Stimulated activated CD8-positive, alpha-beta memory T cell treated with anti-CD3 and anti-CD28 coated beads, Interleukin-15, amount 100 ng/mL, for 1 hour (primary cell): ENCODE measurements around the gene HLA-DQA2.
"Not testable (repeated sequence)": the region's sequence is repeated elsewhere in the genome, so short reads cannot be mapped to it uniquely, and the experiment has no call there.

Source experiments
- DNase-seq: peaks from one replicate; pipeline ENCODE4 v3.0.0-alpha.2; 2020; ENCODE audit warnings: low read depth

The HLA-DQA2 gene

DNA sequence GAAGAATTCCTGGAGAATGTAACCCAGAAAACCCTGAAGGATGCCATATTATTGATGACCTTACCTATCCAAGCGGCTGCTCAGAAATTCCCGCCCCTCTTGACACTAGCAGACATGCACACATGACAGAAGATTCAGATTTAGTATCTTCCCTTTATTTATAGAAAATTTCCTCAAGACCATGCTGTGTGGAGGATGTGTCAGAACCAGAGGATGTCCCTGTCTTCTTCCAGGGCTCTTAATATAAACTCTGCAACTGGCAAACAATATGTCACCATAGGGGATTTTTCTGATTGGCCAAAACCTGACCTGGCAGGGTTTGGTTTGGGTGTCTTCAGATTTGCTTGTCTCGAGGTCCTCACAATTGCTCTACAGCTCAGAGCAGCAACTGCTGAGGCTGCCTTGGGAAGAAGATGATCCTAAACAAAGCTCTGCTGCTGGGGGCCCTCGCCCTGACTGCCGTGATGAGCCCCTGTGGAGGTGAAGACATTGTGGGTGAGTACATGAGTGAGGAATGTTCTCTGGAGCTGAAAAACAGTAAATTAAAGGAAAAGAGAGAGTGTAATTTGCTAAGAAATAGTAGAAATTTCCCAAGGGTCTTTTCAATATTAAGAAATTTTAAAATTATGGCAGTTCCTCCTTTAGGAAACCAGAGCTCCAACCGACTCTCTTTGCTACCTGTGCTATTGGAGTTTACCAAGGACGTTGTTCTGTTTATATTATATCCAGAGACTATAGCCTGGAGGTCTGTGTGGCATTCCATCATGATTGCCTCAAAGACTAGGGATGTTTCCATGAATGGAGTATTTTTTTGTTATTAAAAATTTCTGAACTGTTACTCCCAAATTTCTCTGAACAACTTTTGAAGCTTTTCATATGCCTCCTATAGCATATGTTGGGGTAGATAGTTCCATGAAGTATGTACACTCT lies at the start of gene HLA-DQA2:
HLA-DQA2 (plus strand) TSS at position 361 of the 930 bp plus-strand sequence; CDS start at position 414, 53 bp downstream.
- DNase-seq: no peak

DNA sequence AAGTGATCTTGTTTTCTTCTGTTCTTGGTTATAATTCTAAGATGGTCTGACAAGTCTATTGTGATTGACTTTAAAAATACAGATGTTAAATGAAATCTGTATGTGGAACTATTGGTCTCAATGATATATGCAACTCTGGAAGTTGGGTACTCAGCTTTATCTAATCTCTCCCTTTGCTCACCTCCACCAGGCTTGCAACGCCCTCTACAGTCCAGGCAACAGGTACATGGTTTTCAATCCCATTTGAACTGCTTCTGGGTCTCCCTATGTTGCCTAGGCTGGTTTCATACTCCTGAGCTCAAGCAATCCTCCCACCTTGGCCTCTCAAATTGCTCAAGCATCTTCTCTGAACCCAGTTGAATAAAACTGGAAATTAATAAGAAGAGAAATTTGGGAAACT lies 49.2 kb upstream of the HLA-DQA2 start:
- no peak for DNase-seq

DNA sequence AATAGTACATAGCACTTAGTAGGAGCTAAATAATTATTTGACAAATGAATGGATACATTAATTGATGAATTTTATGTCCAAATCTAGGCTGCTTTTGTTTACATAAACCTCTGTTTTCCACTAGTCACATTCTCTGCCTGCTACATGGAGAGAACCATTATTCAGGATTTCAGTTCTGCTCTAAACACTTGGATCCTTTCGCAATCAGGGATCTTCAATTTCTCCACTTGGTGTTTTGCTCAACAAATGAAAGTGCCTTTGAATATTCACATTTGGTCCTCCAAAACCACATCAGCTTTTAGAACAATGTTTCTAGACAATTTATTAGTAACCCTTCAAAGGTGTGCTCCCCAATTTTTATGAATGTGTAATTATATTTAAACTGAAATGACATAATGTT lies 44.2 kb upstream of the HLA-DQA2 start:
- no peak for DNase-seq

GRCh38 chr6:32700391-32701040 lies 40.7 kb upstream of the HLA-DQA2 start:
- DNase-seq: peak; percentile 8

DNA sequence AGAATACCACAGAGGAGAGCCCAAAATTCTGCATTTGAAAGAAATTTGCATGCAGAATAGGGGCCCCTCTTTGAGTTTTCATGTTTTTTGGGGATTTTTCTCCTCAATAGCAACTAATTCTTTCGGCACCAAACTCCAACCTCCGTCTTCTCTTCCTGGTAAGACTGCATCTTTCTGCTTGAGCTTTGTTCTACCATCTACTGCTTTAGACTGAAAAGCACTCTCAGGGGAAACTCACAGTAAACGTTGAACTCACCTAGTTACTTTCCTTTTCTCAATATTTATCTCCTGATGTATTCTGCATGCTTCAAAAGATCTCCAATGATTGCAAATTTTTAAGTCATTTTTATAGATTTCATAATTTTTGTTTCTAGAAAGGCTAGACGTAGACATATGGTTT lies 37.8 kb upstream of the HLA-DQA2 start:
- no peak for DNase-seq

DNA sequence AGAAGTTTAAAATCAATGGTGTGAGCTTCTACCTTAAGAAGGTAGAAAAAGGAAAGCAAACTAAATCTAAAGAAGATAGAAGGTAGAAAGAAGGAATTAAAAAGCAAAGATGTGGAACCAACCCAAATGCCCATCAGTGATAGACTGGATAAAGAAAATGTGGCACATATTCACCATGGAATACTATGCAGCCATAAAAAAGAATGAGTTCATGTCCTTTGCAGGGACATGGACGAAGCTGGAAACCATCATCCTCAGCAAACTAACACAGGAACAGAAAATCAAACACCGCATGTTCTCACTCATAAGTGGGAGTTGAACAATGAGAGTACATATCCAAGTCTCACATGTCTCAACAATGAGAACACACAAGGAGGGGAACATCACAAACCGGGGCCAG lies 36.0 kb upstream of the HLA-DQA2 start:
- not testable (repeated sequence) for DNase-seq

DNA sequence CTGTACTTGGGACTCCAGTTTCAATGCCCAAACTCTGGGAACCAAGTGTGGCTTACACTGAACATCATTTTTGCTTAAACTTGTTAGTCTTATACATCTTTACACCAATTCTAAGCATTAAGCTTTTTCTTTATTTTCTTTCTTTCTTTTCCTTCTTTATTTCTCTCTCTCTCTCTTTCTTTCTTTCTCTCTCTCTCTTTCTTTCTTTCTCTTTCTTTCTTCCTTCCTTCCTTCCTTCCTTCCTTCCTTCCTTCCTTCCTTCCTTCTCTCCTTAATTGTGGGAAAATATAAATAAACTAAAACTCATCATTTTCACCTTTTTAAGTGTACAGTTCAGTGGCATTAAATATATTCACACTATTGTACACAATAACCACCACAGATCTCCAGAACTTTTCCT lies 31.6 kb upstream of the HLA-DQA2 start:
- DNase-seq: no peak

- no peak for DNase-seq
Observed at GRCh38 chr6:32713241-32713640, 27.9 kb upstream of the HLA-DQA2 start.

GRCh38 chr6:32716396-32716795 lies 24.8 kb upstream of the HLA-DQA2 start:
- no peak for DNase-seq

DNA sequence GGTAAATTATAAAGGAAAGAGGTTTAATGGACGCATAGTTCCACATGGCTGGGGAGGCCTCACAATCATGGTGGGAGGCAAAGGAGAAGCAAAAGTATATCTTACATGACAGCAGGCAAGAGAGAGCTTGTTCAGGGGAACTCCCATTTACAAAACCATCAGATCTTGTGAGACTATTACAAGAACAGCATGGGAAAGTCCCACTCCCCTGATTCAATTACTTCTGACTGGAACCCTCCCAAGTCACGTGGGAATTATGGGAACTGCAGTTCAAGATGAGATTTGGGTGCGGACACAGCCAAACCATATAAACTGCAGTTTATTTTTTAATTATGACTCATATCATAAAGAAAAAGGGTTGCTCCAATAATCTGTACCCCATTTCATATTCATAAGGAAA lies 22.3 kb upstream of the HLA-DQA2 start:
- DNase-seq: no peak

DNA sequence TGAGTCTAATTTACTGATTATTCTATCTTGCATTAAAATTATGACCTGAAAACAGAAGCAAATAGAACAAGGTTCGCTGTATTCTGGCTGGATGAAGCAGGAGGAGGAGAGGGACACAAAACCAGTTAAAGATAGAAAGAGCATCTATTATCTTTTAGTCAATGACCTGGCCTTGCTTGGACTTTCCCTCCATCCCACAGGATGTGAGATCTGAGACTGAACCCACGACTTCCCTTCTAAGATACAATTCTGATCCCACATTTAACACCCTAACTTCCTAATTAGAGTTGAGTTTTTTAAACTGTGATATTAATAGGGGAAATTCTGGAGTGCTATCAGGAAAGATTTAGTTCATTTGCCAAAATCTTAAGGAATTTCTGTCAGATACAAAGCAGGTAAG lies 3.1 kb upstream of the HLA-DQA2 start:
- DNase-seq: no peak

DNA sequence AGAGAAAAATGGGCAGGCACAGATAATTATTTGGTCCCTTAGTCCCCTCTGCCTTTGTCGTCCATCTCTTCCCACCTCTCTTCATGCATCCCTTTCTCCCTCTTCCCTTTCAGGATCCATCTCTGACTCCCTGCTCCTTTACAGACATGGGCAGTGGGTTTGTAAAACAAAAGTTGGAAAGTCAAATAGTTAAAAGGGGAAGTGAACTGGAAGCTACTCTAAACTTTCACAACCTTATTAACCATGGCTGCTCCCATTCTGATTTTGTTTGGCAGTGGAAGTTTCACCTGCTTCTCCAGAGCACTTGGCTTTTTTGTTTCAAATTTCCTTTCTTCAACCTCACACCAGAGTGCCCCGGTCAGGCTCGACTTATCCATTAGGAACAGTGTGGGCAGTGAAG lies 1.2 kb downstream of the HLA-DQA2 start:
- DNase-seq: no peak

DNA sequence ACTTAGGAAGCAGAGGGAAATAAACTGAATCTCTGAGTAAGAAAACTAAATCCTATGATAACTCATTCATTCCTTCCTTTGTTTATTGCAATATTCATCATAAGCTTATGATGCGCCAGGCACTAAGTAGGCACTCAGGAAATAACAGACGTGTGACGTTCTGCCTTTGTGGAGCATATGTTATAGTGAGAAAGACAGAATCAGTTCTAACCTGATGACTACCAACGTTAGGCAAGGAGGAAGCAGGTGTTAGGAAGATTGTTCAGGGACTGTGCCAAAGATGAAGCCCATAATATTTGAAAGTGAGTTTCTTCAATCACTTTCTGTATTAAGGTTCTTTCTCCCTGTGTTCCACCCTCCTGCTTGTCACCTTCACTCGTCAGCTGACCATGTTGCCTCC lies 3.6 kb downstream of the HLA-DQA2 start:
- no peak for DNase-seq

GRCh38 chr6:32745649-32746048 lies 4.5 kb downstream of the HLA-DQA2 start:
- DNase-seq: not testable (repeated sequence)

DNA sequence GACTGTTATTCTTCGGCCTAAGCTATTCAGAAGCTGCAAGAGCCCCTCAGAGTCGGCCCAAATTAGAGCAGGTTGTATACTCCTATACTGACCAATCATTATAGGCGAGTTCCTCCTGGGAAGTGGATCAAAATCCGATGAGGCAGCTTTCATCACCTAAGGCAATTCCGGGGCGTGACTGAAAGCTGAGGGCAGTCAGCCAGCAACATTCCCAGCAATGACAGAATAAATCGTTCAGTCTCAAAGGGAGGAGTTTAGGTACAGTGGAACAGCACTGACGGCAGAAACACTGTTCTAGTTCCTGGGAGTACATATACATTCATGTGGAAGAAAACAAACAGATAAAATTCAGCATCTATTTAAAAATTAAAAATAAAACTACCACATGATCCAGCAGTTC lies 11.4 kb downstream of the HLA-DQA2 start:
- DNase-seq: no peak

DNA sequence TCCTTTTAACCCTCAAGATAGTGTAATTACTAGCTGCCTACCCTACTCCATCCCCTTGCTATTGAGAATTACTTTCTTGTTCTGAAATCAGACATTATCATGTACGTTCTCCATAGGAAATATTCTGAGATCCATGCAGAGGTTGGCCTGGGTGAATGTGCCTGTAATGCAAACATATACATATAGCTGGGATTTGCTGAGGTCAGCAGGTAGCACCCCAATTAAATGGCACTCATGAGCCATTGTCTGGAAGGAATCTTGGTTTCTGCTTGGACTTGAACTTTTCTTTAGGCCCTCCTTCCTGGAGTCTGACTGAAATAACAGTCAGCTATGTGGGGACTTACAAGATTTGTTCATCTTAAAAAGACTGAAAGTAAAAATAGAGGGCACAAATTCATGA lies 18.5 kb downstream of the HLA-DQA2 start:
- no peak for DNase-seq

DNA sequence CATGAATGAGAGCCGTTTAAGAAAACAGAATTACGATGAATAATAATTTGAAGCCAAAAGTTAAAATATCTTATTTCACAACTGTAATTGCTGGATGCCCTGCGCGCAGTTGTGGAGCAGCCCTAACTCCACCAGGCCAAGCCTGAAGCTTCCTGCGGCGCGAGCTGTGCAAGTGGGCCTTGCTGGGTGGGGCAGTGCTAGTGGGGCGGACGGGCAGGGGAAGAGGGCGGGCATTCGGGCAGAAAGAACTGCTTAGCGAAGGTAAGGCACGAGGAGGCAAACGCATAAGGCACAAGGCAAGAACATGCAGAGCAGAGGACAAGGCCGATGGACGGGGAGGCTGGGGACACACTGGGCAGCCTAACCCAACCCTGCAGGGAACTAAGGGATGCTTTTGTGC lies 19.9 kb downstream of the HLA-DQA2 start:
- DNase-seq: no peak

DNA sequence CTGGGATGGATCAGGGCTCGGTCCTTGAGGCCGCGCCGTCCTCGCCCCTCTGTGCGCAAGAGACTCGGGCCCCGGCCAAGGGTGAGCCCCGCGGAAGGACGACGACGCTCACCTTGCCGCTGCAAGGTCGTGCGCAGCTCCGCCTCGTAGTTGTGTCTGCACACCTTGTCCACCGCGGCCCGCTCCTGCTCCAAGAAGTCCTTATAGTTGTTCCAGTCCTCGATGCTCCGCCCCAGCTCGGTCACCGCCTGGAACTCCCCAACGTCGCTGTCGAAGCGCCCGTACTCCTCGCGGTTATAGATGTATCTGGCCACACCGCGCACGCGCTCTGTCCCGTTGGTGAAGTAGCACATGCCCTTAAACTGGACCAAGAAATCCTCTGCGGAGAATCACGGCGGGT lies 20.4 kb downstream of the HLA-DQA2 start:
- DNase-seq: no peak

GRCh38 chr6:32763421-32763820 lies 22.2 kb downstream of the HLA-DQA2 start, which contains the start of gene HLA-DQB2:
TSS of gene HLA-DQB2 (minus strand) at chr6:32763532. CDS start at chr6:32763470, 62 bp downstream.
- DNase-seq: no peak

GRCh38 chr6:32764048-32764447 lies 22.9 kb downstream of the HLA-DQA2 start:
- no peak for DNase-seq

GRCh38 chr6:32772656-32773055 lies 31.5 kb downstream of the HLA-DQA2 start:
- DNase-seq: no peak

DNA sequence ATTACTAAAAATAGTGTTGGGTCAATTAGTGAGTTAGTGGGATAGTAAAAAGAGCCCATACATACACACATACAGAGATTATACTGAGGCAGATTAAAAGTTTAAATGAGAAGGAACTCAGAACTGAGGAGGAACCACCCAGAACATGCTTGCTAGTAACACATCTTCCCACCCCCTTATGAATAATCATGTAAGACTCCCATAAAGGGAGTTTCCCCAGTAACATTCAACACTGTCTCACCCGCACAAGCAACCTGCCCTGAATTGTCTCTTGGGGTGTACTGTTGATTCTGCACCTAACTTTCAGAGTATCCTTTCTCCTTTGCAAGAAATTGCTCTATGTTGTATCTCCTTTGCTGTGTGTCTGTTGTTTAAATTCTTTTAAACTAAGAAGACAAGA lies 33.2 kb downstream of the HLA-DQA2 start:
- no peak for DNase-seq

GRCh38 chr6:32775071-32775470 lies 33.9 kb downstream of the HLA-DQA2 start:
- no peak for DNase-seq
